GM19395 (cell line): Measurements from ENCODE around the gene AP2A1.

Experiments
- ATAC-seq: cut with Tn5 transposase; IDR thresholded peaks from one replicate; pipeline ENCODE4 v1.9.1; 2021; ENCODE audit warnings: mild to moderate bottlenecking, moderate library complexity; ENCODE audit not compliant: unreplicated experiment

Gene AP2A1

DNA sequence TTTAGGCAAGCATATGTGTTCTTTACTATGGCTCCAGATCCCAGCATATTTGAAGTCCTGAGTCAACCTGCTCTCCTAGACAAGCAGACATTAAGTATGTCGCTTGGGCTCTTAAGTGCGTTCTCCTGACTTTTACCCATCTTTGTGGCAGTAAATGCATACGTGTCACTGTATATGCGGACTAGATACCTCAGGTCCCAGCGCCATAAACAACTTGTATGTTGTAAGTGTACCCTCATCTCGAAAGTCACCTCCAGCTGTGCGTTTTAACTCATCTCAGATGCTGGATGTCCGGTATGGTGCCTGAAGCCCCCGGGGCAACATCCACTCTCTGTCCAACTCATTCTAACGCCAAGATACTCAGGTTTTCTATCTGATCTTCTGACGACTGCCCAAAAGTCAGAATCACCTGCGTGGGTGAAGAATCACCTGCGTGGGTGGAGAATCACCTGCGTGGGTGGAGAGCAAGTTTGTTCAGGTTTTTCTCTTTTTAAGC is 85.9 kb downstream of the AP2A1 start:
- ATAC-seq: no peak

- ATAC-seq: no peak
Measured at GRCh38 chr19:49853852-49854377, 87.1 kb downstream of the AP2A1 start.

DNA sequence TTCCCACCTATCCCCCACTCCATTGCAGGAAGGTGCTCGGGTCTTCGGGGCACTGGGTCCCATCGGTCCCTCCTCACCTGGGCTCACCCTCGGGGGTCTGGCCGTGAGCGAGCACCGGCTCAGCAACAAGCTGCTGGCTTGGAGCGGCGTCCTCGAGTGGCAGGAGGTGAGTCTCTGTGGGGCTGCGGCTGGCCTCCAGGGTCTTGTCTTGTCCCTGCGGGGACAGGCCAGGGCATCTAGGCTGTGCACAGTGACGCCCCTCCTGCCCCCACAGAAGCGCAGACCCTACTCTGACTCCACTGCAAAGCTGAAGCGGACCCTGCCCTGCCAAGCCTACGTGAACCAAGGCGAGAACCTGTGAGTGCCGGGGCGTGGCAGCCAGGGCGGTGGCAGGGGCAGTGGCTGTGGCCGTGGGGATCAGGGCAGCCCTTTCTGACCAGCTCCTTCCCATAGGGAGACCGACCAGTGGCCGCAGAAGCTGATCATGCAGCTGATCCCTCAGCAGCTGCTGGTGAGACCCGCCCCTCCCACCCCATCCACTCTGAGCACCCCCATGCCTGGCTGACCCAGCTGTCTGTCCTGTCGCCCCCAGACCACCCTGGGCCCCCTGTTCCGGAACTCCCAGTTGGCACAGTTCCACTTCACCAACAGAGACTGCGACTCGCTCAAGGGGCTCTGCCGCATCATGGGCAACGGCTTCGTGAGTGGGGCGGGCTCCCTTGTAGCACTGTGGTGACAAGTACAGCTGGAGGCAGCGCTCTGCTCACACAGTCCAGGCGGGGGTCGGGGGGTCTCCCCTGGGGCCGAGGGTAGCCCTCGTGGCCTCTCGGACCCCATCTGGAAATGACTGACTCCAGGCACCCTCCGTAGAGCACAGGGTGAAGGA is 87.8 kb downstream of the AP2A1 start:
- no peak for ATAC-seq

DNA sequence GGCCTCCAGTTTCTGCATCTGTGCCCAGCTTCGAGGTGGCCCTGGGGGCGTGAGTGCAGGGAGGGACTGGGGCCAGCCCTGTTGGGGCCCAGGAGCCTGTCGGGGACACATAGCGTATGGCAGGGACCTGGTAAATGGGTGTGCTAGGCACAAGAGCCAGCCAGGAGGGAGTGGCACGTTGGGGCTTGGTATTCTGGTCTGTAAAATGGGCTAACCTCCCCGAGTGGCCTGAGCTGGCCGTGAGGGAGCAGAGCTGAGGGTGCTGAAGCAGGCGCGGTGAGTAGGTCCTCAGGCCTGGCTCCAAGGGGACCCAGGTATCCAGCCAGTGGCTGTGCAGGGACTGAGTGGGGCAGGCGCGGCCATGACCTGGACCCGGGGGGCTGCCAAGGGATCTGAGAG is 88.5 kb downstream of the AP2A1 start:
- no peak for ATAC-seq

GRCh38 chr19:49855676-49856573 is 89.1 kb downstream of the AP2A1 start:
- no peak for ATAC-seq

DNA sequence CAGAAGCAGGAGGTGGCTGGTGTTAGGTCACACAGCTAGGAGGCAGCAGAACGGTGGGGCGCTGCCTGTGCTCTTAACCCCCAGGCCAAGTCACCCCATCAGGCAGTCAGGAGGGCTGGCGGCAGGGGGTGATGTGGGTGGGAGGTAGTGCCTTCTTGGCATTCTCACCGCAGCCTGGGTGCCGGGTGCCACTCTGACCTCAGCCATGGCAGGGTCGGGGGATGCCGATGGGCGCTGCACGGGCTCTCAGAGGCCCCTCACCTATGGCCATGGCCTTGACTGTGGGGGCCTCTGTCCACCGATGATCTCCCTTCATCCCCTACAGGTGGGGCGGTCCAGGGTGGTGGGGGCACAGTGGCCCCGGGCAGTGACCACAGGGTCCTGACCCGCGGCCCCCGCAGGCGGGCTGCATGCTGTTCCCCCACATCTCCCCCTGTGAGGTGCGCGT is 89.8 kb downstream of the AP2A1 start:
- ATAC-seq: no peak
